ACHN (cell line): ENCODE data around the gene SPAAR.
"Not testable (repeated sequence)": the region's sequence is repeated elsewhere in the genome, so short reads cannot be mapped to it uniquely, and the experiment has no call there.

ENCODE experiments used
- DNase-seq: peaks from one replicate; pipeline ENCODE4 v3.0.0-alpha.2; 2015
- in situ Hi-C: cut with HindIII; loops from 2 replicates; pipeline ENCODE4 v1.10.0; 2017; ENCODE audit warnings: low sequenced_read_pairs, low pct_ligation_motif_present, low pct_unique_long_range_greater_than_20kb

SPAAR gene

GRCh38 chr9:35909274-35909673 lies at the start of gene SPAAR:
Gene SPAAR (plus strand): TSS chr9:35909490. CDS start chr9:35910464, 974 bp downstream.
- DNase-seq = no peak
- in situ Hi-C loops = no loop called here

- no peak for DNase-seq
- in situ Hi-C loops = no loop called here
Observed at GRCh38 chr9:35859990-35860339, 49.3 kb upstream of the SPAAR start.

GRCh38 chr9:35861161-35861897 lies 48.0 kb upstream of the SPAAR start:
- DNase-seq = no peak
- in situ Hi-C loops = no loop called here

GRCh38 chr9:35862328-35862727 lies 47.0 kb upstream of the SPAAR start:
- in situ Hi-C loops = no loop called here

GRCh38 chr9:35863583-35863982 lies 45.7 kb upstream of the SPAAR start:
- in situ Hi-C loops = no loop called here

More at GRCh38 chr9:35862328-35862727, 47.0 kb upstream of the SPAAR start:
- DNase-seq = no peak

GRCh38 chr9:35864695-35865255 lies 44.5 kb upstream of the SPAAR start:
- DNase-seq = no peak
- in situ Hi-C loops = no loop called here

More at GRCh38 chr9:35863583-35863982, 45.7 kb upstream of the SPAAR start:
- no peak for DNase-seq

GRCh38 chr9:35867538-35867937 lies 41.8 kb upstream of the SPAAR start:
- no peak for DNase-seq
- in situ Hi-C loops = no loop called here

- in situ Hi-C loops = no loop called here
- no peak for DNase-seq
Observed at GRCh38 chr9:35868933-35869332, 40.4 kb upstream of the SPAAR start.

- no peak for DNase-seq
- in situ Hi-C loops = no loop called here
Observed at GRCh38 chr9:35869621-35870216, 39.6 kb upstream of the SPAAR start.

- DNase-seq = no peak
- in situ Hi-C loops = no loop called here
Observed at GRCh38 chr9:35870351-35870923, 38.9 kb upstream of the SPAAR start, which contains the start of gene OR13J1. Gene OR13J1 (minus strand): TSS chr9:35870401. CDS start chr9:35870401, 0 bp downstream.

- in situ Hi-C loops = no loop called here
- no peak for DNase-seq
Observed at GRCh38 chr9:35871545-35871944, 37.7 kb upstream of the SPAAR start.

- no peak for DNase-seq
- in situ Hi-C loops = no loop called here
Observed at GRCh38 chr9:35872505-35872904, 36.8 kb upstream of the SPAAR start.

GRCh38 chr9:35882263-35882848 lies 26.9 kb upstream of the SPAAR start:
- in situ Hi-C loops = no loop called here
- peak; percentile 57 for DNase-seq

- in situ Hi-C loops = no loop called here
Observed at GRCh38 chr9:35882996-35883395, 26.3 kb upstream of the SPAAR start.

GRCh38 chr9:35884908-35885307 lies 24.4 kb upstream of the SPAAR start:
- in situ Hi-C loops, DNase-seq: not testable (repeated sequence)

More at GRCh38 chr9:35882996-35883395, 26.3 kb upstream of the SPAAR start:
- no peak for DNase-seq

GRCh38 chr9:35891646-35892045 lies 17.6 kb upstream of the SPAAR start:
- no peak for DNase-seq
- in situ Hi-C loops = no loop called here

- no peak for DNase-seq
- in situ Hi-C loops = no loop called here
Observed at GRCh38 chr9:35892051-35892450, 17.2 kb upstream of the SPAAR start.

- DNase-seq = no peak
- in situ Hi-C loops = no loop called here
Observed at GRCh38 chr9:35896570-35896969, 12.7 kb upstream of the SPAAR start.
